GM18873 (cell line): ENCODE results near the gene FAM50B.

Source experiments
- ATAC-seq: cut with Tn5 transposase; IDR thresholded peaks from one replicate; pipeline ENCODE4 v1.9.1; 2021; ENCODE audit warnings: mild to moderate bottlenecking, moderate library complexity, moderate number of reproducible peaks; ENCODE audit not compliant: unreplicated experiment, low FRiP score

FAM50B gene

GRCh38 chr6:3848925-3849605, at the start of gene FAM50B:
Gene FAM50B (plus strand): TSS chr6:3849373. CDS start chr6:3849812, 439 bp downstream.
- peak; percentile 79 for ATAC-seq

GRCh38 chr6:3799719-3800118, 49.5 kb upstream of the FAM50B start:
- no peak for ATAC-seq

GRCh38 chr6:3800850-3801591, 48.2 kb upstream of the FAM50B start:
- no peak for ATAC-seq

- ATAC-seq, result peak; percentile 54
These were observed 47.2 kb upstream of the FAM50B start for GRCh38 chr6:3801960-3802359.

GRCh38 chr6:3803627-3804468, 45.3 kb upstream of the FAM50B start:
- no peak for ATAC-seq

GRCh38 chr6:3804964-3805363, 44.2 kb upstream of the FAM50B start:
- no peak for ATAC-seq

GRCh38 chr6:3805448-3806123, 43.6 kb upstream of the FAM50B start:
- no peak for ATAC-seq

- no peak for ATAC-seq
These were observed 42.8 kb upstream of the FAM50B start for GRCh38 chr6:3806169-3806922.

GRCh38 chr6:3808199-3808598, 41.0 kb upstream of the FAM50B start:
- no peak for ATAC-seq

GRCh38 chr6:3808759-3809514, 40.2 kb upstream of the FAM50B start:
- no peak for ATAC-seq

GRCh38 chr6:3809515-3809891, 39.7 kb upstream of the FAM50B start:
- ATAC-seq, result no peak

GRCh38 chr6:3809982-3810381, 39.2 kb upstream of the FAM50B start:
- no peak for ATAC-seq

GRCh38 chr6:3811191-3811590, 38.0 kb upstream of the FAM50B start:
- no peak for ATAC-seq

- no peak for ATAC-seq
These were observed 36.6 kb upstream of the FAM50B start for GRCh38 chr6:3812596-3812995.

- no peak for ATAC-seq
These were observed 35.9 kb upstream of the FAM50B start for GRCh38 chr6:3813150-3813780.

- ATAC-seq, result no peak
These were observed 35.3 kb upstream of the FAM50B start for GRCh38 chr6:3813918-3814317.

GRCh38 chr6:3814539-3814938, 34.6 kb upstream of the FAM50B start:
- no peak for ATAC-seq

- ATAC-seq, result no peak
These were observed 32.9 kb upstream of the FAM50B start for GRCh38 chr6:3816251-3816650.
